H4 (cell line): ENCODE measurements around the gene ATRX. TPM values are rescaled to one million over a fixed set of nuclear protein-coding genes. Genes with fewer than 3 reads are reported as not detected.
"Not testable (repeated sequence)": the region's sequence is repeated elsewhere in the genome, so short reads cannot be mapped to it uniquely, and the experiment has no call there.

Source experiments
- DNase-seq: peaks from one replicate; pipeline ENCODE4 v3.0.0-alpha.2; 2015; ENCODE audit warnings: low spot score
- total RNA-seq: library from RNA; depleted of rRNA; stranded (reverse); fragments of >200 nt; shearing (Covaris generic); gene quantifications from 2 replicates; pipeline ENCODE4 v1.2.3, GENCODE V29; 2014; rRNA removed

The ATRX gene, protein sequence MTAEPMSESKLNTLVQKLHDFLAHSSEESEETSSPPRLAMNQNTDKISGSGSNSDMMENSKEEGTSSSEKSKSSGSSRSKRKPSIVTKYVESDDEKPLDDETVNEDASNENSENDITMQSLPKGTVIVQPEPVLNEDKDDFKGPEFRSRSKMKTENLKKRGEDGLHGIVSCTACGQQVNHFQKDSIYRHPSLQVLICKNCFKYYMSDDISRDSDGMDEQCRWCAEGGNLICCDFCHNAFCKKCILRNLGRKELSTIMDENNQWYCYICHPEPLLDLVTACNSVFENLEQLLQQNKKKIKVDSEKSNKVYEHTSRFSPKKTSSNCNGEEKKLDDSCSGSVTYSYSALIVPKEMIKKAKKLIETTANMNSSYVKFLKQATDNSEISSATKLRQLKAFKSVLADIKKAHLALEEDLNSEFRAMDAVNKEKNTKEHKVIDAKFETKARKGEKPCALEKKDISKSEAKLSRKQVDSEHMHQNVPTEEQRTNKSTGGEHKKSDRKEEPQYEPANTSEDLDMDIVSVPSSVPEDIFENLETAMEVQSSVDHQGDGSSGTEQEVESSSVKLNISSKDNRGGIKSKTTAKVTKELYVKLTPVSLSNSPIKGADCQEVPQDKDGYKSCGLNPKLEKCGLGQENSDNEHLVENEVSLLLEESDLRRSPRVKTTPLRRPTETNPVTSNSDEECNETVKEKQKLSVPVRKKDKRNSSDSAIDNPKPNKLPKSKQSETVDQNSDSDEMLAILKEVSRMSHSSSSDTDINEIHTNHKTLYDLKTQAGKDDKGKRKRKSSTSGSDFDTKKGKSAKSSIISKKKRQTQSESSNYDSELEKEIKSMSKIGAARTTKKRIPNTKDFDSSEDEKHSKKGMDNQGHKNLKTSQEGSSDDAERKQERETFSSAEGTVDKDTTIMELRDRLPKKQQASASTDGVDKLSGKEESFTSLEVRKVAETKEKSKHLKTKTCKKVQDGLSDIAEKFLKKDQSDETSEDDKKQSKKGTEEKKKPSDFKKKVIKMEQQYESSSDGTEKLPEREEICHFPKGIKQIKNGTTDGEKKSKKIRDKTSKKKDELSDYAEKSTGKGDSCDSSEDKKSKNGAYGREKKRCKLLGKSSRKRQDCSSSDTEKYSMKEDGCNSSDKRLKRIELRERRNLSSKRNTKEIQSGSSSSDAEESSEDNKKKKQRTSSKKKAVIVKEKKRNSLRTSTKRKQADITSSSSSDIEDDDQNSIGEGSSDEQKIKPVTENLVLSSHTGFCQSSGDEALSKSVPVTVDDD (N-terminal part only)
- 42.5 and 85.2 TPM in 2 replicates for total RNA-seq

DNA sequence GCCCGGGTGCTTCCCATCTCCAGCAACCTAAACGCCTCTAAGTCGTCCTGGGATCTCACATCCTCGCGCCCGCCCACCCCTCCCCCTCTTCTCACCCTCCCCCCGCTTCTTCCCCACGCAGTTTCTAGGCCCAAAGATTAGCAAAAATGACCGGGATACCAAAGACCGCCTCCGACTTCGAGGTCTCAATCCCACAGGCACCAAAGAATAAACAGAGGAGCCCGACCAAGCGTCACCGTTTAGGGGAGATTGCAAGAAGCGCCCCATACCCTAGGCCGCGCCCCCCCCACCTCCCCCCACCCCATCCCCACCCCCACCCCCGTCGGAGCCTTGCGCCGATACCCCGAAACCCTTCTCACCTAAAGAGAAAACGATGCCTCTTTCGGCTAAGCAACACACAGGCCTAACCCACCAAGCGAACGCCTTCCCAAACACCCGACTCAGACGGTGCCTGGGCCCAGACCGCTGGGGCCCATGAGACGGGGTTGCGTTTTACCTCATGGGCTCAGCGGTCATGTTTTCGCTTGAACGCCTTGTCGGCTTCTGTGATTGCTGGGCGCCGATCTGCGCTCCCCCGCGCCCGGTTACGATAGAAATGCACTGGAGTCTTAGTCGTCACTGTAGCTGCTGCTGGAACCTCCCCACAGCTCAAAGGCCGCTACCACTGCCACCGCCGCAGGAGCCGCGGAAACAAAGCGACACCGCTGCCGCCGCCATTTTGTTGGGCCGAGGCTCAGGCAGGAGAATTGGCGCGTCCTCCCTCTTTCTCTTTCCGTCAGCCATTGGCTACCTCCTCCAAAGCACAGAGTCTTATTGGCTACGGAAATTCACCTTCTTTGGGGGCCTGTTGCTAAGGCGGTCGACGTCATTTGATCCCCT, at the start of gene ATRX:
ATRX (minus strand) TSS at position 731 of the 879 bp plus-strand sequence; CDS start at position 516, 215 bp downstream.
- peak; percentile 84 for DNase-seq

DNA sequence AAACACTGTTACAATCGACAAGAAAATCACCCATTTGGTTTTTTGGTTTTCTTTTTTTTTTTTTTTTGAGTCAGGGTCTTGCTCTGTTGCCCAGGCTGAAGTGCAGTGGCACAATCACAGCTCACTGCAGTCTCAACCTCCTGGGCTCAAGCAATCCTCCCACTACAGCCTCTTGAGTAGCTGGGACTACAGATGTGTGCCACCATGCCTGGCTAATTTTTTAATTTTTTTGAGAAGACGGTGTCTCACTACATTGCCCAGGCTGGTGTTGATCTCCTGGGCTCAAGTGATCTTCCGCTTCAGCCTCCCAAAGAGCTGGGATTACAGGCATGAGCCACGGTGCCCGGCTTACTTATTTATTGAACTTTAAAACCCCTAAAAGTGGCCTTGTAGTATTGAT, 45.5 kb upstream of the ATRX start:
- not testable (repeated sequence) for DNase-seq

DNA sequence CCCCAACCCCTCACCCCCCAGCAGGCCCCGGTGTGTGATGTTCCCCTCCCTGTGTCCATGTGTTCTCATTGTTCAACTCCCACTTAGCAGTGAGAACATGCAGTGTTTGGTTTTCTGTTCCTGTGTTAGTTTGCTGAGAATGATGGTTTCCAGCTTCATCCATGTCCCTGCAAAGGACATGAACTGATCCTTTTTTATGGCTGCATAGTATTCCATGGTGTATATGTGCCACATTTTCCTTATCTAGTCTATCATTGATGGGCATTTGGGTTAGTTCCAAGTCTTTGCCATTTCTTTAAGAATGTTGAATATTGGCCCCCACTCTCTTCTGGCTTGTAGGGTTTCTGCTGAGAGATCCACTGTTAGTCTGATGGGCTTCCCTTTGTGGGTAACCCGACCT, 36.0 kb upstream of the ATRX start:
- DNase-seq: not testable (repeated sequence)

DNA sequence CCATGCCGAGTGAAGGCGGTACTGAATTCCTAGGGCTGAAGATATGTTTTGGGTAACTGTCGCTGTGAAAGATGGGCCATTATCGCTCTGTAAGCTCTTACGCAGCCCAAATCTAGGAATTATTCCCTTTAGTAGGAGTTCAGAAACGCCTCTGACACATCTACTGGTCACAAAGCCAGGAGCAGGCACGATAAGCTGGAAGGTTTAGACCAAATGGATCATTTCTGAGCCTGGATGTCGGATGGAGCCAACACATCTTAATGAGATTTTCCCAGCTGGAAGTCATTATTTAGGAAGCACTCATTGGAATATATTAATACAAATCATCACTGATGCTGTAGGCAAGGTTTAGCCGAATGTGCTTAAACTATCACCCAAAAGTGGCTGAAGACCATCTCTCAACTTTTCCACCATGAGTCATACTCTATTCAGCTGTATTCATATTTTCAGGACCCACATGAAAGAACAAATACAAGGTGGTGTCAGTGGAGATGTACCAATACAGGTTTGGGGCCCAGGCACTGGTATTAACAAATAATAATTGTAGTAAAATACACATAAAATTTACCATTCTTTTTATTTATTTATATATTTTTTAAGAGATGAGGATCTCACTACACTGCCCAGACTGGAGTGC, 34.2 kb upstream of the ATRX start:
- no peak for DNase-seq

DNA sequence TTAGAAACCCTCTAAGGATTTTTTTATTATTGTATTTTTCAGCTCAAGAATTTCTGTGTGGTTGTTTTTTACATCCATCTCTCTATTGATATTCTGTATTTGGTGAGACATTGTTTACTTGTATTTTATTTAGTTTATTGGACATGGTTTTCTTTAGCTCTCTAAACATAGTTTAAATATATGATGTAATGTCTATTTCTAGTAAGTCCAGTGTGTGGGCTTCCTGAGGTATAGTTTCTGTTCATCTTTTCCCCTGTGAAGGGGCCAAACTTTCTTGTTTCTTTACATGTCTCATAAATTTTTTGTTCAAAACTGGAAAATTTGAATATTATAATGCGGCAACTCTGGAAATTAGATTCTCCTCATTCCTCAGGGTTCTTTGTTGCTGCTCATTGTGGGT, 28.2 kb upstream of the ATRX start:
- no peak for DNase-seq

DNA sequence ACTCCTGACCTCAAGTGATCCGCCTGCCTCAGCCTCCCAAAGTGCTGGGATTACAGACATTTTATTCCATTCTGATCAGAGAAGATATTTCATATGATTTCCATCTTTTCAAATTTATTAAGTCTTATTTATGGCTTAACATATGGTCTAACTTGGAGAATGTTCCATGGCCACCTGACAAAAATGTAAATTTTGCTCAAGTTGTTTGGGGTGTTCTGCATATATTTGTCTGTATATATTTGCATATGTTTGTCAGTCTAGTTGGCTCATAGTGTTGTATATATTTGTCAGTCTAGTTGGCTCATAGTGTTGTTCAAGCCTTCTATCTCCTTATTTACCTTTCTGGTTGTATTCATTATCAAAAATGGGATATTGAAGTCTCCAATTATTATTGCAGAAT, 16.2 kb upstream of the ATRX start:
- DNase-seq: no peak

DNA sequence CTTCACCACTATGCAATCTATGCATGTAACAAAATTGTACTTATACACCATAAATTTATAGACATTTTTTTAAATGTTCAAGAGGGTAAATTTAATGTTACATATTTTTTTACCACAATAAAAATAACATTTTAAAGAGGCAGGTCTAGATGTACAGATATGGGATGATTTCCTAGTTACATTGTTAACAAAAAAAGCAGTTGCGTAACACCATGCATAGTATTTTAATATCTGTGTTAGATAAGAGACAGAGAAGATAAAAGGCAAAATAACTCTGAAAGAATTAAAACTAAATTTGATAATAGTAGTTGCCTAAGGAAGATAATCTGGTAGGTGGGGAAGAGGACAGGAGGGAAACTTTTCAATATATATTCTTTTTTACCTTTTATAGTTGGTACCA, 9.1 kb upstream of the ATRX start:
- DNase-seq: no peak

DNA sequence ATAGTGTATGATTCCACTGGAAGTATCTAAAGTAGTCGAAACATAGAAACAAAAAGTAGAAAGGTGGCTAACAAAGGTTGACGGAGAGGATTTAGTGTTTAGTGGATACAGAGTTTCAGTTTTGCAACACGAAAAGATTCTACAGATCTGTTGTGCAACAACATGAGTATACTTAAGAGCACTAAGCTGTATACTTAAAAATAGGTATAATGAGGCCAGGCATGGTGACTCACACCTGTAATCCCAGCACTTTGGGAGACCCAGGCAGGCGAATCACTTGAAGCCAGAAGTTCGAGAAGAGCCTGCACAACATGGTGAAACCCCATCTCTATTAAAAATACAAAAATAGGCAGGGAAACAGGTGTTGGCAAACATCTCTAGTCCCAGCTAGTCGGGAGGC, 7.9 kb upstream of the ATRX start:
- DNase-seq: no peak

DNA sequence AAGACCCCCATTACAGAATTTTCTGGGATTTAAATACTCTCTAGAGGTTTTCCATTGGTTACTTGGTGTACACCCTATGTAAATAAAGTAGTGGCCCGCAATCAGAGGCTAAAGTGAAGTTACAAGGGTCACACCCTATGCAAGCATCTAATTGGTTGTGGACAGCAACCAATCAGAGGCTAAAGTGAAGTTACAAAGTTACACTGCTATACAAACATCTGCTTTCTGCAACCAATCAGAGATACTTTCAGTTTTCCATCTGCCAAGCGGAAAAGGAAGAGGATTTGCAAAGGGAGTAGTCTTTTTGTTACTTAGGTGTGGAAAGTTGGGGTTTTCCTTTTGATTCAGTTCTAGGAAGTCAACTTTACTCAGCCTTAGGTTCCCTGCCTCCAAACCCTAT, 2.0 kb upstream of the ATRX start:
- DNase-seq: peak; percentile 59

DNA sequence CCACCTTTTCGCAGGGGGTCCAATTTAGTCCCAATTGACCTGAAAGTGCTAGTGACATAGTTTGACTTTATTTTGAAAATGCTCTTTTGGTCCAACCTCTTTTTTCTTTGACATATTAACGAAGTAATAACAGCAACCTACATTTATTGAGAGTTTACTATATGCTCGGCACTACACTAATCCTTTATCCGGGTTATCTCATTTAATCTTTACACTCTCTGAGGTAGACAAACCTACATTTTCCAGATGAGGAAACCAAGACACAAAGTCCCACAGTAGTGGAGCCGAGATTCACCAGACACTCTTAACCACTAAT, 307 bp upstream of the ATRX start:
- no peak for DNase-seq

DNA sequence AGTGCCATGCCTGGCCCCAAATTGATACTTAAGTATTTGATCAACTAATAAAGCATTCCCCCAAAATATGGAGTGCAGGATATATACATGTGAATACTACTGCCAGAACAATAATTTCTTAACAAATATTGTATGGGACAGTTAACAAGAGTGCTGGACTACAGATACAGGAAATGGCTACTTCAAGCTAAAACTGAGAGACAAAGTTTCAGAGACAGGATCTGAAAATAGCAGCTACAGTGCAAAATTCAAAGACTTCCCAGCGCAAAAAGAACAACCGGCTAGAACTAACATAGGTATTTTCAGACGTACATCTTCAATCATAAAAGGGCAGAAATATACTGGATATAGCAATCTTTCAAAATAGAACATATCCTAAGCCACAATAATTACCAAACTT, 6.3 kb downstream of the ATRX start:
- no peak for DNase-seq

DNA sequence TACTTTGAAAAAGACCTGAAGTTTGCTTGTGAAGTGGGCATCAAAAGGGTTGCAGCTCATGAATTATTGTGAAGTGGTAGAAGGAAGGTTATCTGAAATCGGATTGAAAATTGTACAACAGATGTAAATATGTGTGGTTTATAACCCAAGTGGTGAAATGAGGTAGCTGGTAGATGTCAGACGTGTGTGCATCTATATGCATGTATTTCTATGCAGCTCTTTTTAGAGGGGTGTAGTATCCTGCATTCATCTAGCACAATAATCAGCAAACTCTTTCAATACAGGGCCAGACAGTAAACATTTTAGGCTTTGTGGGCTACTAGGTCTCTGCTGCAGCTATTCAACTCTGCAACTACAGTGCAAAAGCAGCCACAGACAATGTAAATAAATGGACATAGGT, 9.4 kb downstream of the ATRX start:
- no peak for DNase-seq

DNA sequence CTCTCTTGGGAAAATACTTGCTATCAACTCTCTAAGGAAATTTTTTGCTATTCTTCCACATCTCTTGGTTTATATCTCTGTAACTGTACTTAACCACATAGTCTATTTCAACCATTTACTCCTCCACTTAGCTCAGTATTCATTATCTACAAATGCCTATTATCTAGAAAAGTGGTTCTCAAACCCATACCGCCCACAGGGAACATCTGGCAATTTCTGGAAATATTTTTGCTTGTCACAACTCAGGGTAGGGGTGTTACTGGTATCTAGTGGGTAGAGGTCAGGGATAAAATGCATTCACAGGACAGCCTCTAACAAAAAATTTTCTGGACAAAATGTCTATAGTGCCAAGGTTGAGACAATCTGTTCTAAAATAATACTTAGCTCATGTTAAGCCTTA, 14.4 kb downstream of the ATRX start:
- DNase-seq: no peak

DNA sequence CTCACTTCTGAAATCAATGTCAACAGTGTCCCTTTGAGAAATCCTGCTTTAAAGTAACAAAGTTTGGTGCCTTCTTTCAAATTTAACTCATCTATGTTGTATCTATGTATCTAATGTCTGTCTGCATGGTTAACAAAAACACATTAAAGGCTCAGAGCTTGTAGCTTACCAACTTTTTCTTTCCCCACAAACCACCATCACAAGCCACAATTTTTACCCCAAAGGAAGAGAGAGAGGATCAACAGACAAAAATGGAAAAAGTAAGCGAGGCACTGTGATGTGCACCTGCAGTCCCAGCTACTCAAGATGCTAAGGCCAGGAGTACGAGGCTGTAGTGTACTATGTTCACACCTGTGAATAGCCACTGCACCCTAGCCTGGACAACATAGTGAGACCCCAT, 17.2 kb downstream of the ATRX start:
- no peak for DNase-seq

DNA sequence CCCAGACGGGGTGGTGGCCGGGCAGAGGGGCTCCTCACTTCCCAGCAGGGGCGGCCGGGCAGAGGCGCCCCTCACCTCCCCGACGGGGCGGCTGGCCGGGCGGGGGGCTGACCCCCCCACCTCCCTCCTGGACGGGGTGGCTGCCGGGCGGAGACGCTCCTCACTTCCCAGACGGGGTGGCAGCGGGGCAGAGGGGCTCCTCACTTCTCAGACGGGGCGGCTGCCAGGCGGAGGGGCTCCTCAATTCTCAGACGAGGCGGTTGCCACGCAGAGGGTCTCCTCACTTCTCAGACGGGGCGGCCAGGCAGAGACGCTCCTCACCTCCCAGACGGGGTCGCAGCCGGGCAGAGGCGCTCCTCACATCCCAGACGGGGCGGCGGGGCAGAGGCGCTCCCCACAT, 19.8 kb downstream of the ATRX start:
- not testable (repeated sequence) for DNase-seq

DNA sequence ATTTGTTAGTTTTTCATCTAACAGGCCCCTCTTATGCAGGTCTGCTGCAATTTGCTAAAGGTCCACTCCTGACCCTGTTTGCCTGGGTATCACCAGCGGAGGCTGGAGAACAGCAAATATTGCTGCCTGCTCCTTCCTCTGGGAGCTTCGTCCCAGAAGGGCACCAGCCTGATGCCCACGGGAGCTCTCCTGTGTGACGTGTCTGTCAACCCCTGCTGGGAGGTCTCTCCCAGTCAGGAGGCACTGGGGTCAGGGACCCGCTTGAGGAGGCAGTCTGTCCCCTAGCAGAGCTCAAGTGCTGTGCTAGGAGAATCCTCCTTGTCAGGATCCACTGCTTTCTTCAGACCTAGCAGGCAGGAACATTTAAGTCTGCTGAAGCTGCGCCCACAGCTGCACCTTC, 30.5 kb downstream of the ATRX start:
- no peak for DNase-seq

DNA sequence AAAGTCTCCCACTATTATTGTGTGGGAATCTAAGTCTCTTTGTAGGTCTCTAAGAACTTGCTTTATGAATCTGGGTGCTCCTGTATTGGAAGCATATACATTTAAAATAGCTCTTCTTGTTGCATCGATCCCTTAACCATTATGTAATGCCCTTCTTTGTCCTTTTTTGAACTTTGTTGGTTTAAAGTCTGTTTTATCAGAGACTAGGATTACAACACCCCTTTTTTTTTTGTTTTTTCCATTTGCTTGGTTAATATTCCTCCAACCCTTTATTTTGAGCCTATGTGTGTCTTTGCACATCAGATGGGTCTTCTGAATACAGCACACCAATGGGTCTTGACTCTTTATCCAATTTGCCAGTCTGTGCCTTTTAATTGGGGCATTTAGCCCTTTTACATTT, 32.1 kb downstream of the ATRX start:
- DNase-seq: not testable (repeated sequence)

DNA sequence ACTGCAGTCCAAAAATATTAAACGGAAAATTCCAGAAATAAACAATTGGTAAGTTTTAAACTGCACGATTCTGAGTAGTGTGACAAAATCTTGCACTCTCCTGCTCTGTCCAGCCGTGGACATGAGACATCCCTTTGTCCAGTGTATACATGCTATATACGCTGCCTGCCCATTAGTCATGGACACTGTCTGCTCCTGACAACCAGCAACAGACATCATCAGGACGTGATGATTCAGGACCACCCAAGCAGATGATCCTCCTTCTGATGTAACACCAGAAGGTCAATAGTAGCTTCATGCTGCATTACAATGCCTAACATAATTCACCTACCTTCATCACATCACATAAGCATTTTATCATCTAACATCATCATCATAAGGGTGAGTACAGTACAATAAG, 36.3 kb downstream of the ATRX start:
- no peak for DNase-seq

DNA sequence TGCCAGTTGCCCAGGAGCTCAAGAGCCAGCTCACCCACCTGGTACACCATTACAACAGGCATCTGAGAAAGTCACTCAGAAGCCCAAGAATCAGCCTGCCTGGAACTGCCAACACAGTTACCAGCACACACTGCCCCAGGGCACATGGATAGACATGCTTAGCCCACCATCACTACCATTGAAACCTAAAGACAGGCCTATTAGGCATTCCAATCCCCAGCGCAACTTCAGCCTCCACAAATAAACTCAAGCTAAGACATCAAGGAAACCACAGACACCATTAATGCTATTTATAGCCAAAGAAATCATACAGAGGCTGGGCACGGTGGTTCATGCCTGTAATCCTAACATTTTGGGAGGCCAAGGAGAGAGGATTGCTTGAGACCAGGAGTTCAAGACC, 42.3 kb downstream of the ATRX start:
- peak; percentile 3 for DNase-seq

DNA sequence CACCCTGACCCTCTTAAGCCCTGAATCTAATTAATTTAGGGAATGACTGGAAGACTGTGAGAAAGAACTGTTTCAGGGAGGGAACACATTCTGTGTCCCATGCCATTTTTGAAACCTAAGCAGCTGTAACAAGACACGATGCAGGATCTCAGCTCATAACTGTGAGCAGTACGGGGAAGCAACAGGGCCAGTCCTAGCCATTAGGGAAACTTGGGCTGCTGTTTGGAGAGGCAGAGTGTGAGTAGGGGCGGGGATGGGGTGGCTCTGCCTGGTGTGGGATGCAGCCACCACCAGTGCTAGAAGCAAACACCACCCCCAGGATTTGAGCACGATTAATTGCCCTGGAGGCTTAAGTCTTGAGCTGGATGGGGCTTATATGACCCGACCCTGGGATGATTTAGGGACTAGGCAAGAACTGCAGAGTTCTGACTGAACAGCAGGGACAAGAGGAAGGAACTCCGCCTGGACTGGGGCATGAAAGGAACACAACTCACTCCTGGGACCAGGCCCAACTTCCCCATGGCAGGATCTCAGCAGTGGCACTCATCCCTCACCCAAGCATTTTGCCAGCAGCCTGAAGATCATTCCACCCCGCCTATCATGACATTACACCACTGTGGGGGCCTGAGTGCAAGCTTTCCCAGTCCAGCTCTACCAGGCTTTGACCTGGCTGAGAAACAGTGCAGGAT, 43.1 kb downstream of the ATRX start:
- DNase-seq: no peak
